GM19238 (cell line): ENCODE measurements around the gene CDKN1B.

ENCODE experiments used
- DNase-seq: peaks from one replicate; pipeline ENCODE4 v3.0.0; 2011; ENCODE audit warnings: low spot score; ENCODE audit not compliant: insufficient read length

CDKN1B gene

DNA sequence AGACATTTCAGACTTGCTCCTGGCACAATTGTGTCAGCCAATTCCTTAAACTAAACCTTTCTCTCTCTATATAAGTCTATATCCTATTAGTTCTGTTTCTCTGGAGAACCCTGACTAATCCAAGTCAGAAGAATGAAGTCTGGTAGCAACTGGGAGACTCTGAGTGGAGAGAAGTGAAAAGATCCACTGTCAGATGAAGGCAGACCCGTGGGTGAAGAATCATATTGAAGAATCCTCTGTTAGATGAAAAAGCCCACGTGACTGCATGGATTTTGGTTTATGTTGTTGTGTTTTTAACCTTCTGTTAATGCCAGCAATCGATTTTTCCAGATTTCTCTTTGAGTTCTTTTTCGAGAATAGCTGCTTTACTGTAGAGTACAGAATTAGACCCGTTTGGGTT is 38.8 kb downstream of the CDKN1B start:
- no peak for DNase-seq

DNA sequence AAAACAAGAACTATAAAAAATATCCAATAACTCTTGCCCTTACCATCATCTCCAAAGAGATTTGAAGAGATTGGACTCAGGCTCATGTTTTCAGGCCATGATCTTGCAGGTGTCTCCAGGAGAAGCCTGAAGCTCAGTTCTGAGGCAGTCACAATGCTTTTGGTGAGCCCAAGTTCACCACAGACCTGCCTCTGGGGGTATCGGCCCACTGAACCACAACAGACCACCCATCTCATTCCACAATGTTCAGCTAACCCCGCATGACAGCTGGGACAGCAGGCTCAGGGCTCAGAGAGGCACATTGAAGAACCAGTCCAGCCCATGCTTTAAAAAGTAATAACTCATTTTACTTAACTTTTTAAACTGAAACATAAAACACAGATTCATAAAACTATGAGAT is 40.0 kb downstream of the CDKN1B start:
- DNase-seq = no peak

DNA sequence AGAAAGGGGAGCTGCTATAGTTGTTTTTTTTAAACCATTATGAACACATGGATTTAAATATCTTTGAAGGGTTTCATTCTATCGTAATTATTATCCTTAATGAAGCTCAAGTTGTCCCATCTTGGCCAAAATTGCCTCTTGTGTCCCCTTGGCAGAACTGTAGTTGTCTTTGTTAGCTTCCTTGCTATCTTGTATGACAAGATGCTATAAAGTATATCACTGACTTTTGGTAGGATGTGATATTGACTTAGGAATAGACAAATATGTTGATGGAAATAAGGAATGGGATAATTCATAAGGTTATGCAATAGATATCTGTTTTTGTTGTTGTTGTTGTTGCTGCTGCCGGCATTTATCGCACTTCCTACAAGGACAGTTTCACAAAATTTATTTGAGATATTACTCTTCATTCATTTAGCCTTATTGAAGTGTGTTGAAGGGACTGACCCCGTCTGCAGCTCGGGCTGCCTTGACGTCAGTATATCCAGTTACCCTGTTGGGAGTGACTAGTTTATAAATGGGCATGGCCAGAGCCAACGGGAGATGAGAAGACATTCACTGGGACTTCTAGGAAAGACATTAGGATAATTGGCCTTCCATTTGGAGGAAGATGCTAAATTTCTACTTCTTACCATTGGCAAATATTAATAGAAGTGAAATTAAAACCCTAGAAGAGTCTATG is 42.2 kb downstream of the CDKN1B start:
- no peak for DNase-seq

DNA sequence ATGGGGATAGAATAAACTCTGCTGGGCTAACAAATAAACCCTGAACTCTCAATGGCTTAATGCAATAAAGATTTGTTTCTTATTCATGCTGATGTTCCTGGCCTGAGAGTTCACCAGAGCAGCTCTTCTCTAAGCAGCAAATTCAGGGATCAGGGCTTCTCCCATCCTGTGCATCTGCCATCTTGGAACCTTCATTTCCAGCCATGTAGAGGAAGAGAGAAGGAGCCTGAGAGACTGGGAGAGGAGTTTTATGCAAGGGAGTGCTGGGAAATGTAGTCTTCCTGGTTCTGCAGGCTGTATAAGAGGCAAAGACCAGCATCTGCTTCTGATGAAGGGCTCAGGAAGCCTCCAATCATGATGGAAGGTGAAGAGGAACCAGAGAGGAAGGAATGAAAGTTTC is 47.7 kb downstream of the CDKN1B start:
- DNase-seq = no peak

DNA sequence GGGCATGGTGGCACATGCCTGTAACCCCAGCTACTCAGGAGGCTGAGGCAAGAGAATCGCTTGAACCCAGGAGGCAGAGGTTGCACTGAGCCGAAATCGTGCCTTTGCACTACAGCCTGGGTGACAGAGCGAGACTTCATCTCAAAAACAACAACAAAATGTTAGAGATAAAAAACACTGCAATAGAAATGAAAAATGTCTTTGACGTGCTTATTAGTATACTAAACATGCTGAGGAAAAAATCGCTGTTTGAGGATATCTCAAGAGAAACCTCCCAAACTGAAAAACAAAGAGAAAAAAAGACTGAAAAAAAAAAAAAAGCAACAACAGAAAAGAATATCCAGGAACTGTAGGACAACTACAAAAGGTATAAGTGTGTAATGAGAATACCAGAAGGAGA is 53.1 kb downstream of the CDKN1B start:
- no peak for DNase-seq
